Suprapubic skin (tissue), 4 donors: ENCODE results near the gene PPAN. TPM values are rescaled to one million over a fixed set of nuclear protein-coding genes. Genes with fewer than 3 reads are reported as not detected.

Source experiments
- DNase-seq, 2 donors: peaks; one replicate each; pipeline ENCODE4 v3.0.0-alpha.2; 2019; ENCODE audit warnings: low spot score in 2 of 2
- H3K27ac ChIP-seq: fragments of 200-600 bp; sonication (generic); one replicate; pipeline ENCODE4 v1.5.1; 2019
- H3K27me3 ChIP-seq: fragments of 200-600 bp; sonication (generic); one replicate; pipeline ENCODE4 v1.5.1; 2019
- H3K36me3 ChIP-seq: fragments of 200-600 bp; sonication (generic); one replicate; pipeline ENCODE4 v1.5.1; 2019
- H3K4me1 ChIP-seq: fragments of 200-600 bp; sonication (generic); one replicate; pipeline ENCODE4 v1.5.1; 2019
- H3K4me3 ChIP-seq: fragments of 200-600 bp; sonication (generic); one replicate; pipeline ENCODE4 v1.5.1; 2019; ENCODE audit warnings: mild to moderate bottlenecking
- H3K9me3 ChIP-seq: fragments of 200-600 bp; sonication (generic); one replicate; pipeline ENCODE4 v1.5.1; 2019
- EP300 ChIP-seq: sonication (generic); formaldehyde crosslinking; IDR thresholded peaks from one replicate; pipeline ENCODE4 v1.6.1; 2017; ENCODE audit warnings: antibody characterized with exemption
- POLR2A ChIP-seq, 2 donors: fragments of 450-650 bp; IDR thresholded peaks; one replicate each; pipeline ENCODE4 v1.6.1; 2017; ENCODE audit warnings: antibody characterized with exemption in 2 of 2, mild to moderate bottlenecking in 2 of 2, moderate library complexity in 2 of 2
- POLR2AphosphoS5 ChIP-seq, 3 donors: sonication (generic); formaldehyde crosslinking; IDR thresholded peaks; one replicate each; pipeline ENCODE4 v1.6.1; 2017; ENCODE audit warnings: antibody characterized with exemption in 3 of 3
- WGBS: methylation state at CpG from one replicate; pipeline ENCODE4 v1.1.5; 2018; 5-methylcytosine and 5-hydroxymethylcytosine counted together
- total RNA-seq, 4 donors: library from RNA; depleted of rRNA; stranded (reverse); fragments of >200 nt; gene quantifications; one replicate each; pipeline ENCODE4 v1.1.0, GENCODE V29; 2016
- TF ChIP-seq, protein P1 (sequence below), 2 donors: fragments of 200-600 bp in 1 of 2; fragments of 450-650 bp in 1 of 2; sonication (generic) in 1 of 2; IDR thresholded peaks; one replicate each; pipeline ENCODE4 v1.5.1; 2016 to 2019; ENCODE audit warnings: antibody characterized with exemption in 2 of 2, mild to moderate bottlenecking in 1 of 2, moderate library complexity in 1 of 2

Gene PPAN
- total RNA-seq, 4 donors from 2014 or later, result 41.9 to 55.1 (median 46.8) TPM

DNA sequence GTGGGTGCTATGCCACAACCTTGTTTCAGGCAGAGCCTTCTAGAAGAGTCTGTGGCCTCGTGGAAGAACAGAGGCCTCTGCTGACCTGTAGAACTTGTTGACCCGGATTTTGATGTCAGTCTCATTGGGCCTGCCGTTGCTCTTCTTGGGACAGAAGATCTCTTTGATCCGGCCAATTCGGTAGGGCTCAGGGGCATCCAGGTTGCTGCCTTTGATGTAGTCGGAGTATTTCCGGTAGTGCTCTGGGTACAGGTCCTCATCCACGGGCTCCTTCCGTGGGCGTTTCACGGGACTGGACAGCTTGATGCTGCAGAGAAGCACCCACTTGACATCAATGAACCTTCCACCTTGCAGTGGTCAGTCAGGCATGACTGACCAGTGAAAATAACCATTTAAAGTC is 37.5 kb downstream of the PPAN start:
- peaks cover 96% of the 10 kb centered on the region for H3K36me3 ChIP-seq
- H3K4me3 ChIP-seq, result no peak overlapping the region
- no peaks in the 10 kb centered on the region for H3K27me3 ChIP-seq
- WGBS, result 76% methylated on average over 5 of the region's 11 CpGs
- no peak for DNase-seq
- TF ChIP-seq POLR2A (IDR thresholded peaks at IDR 0.05) (no peak), POLR2AphosphoS5 (IDR thresholded peaks at IDR 0.05) (no peak), EP300 (no peak)
- TF ChIP-seq, protein P1, sequence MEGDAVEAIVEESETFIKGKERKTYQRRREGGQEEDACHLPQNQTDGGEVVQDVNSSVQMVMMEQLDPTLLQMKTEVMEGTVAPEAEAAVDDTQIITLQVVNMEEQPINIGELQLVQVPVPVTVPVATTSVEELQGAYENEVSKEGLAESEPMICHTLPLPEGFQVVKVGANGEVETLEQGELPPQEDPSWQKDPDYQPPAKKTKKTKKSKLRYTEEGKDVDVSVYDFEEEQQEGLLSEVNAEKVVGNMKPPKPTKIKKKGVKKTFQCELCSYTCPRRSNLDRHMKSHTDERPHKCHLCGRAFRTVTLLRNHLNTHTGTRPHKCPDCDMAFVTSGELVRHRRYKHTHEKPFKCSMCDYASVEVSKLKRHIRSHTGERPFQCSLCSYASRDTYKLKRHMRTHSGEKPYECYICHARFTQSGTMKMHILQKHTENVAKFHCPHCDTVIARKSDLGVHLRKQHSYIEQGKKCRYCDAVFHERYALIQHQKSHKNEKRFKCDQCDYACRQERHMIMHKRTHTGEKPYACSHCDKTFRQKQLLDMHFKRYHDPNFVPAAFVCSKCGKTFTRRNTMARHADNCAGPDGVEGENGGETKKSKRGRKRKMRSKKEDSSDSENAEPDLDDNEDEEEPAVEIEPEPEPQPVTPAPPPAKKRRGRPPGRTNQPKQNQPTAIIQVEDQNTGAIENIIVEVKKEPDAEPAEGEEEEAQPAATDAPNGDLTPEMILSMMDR (IDR thresholded peaks at IDR 0.05), result no peak
- no peaks in the 10 kb centered on the region for H3K9me3 ChIP-seq
- no peaks in the 10 kb centered on the region for H3K4me1 ChIP-seq
- no peak overlapping the region for H3K27ac ChIP-seq

DNA sequence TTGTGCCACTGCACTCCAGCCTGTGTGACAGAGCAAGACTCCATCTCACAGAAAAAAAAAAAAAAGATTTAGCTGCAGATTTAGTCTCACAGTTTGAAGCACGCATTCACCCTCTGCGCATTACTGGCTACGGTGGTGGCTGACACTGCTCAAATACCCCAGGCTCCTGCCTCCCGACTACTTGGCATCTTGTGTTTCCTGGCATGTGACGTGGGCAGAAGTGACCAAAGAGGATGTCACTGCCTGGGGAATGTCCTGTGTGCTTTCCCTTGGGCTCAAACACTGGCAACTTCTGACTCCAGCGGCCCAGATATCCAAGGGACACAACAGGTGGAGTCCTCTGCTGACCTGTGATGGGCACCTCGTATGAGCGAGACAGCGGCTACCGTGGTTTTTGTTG is 38.2 kb downstream of the PPAN start:
- no peaks in the 10 kb centered on the region for H3K27me3 ChIP-seq
- no peak overlapping the region for H3K27ac ChIP-seq
- 92% methylated on average over 10 of the region's 10 CpGs for WGBS
- H3K9me3 ChIP-seq, result no peaks in the 10 kb centered on the region
- TF ChIP-seq, protein P1 (IDR thresholded peaks at IDR 0.05), result no peak
- TF ChIP-seq POLR2A (IDR thresholded peaks at IDR 0.05), result no peak
- no peak for TF ChIP-seq POLR2AphosphoS5 (IDR thresholded peaks at IDR 0.05)
- TF ChIP-seq EP300, result no peak
- H3K4me3 ChIP-seq, result no peak overlapping the region
- no peak for DNase-seq
- H3K4me1 ChIP-seq, result no peaks in the 10 kb centered on the region
- H3K36me3 ChIP-seq, result peaks cover 96% of the 10 kb centered on the region

DNA sequence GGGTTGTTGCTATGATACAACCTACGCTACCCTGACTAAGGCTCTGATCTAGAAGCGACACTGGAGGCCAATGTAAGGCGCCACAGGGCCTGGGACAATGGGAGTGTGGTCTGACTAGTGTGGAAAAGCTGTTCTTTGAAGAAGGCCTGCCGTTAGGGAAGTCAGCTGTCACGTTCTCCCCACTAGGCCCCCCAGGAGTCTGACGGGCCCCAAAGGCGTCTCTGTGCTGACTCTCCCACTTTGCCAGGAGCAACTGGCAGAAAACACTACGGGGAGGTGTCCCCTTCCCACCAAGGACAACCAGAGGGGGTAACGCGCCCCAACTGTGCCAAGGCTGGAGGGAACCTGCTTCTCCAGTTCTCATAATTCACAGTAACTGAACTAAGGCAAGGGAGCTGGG is 38.9 kb downstream of the PPAN start:
- Histone ChIP-seq H3K27ac (no peak overlapping the region), H3K9me3 (no peaks in the 10 kb centered on the region), H3K27me3 (no peaks in the 10 kb centered on the region), H3K4me3 (no peak overlapping the region), H3K36me3 (peaks cover 96% of the 10 kb centered on the region), H3K4me1 (no peaks in the 10 kb centered on the region)
- TF ChIP-seq POLR2A (IDR thresholded peaks at IDR 0.05) (no peak), POLR2AphosphoS5 (IDR thresholded peaks at IDR 0.05) (no peak), EP300 (no peak)
- TF ChIP-seq, protein P1 (IDR thresholded peaks at IDR 0.05), result no peak
- WGBS, result 71% methylated on average over 8 of the region's 10 CpGs
- no peak for DNase-seq

DNA sequence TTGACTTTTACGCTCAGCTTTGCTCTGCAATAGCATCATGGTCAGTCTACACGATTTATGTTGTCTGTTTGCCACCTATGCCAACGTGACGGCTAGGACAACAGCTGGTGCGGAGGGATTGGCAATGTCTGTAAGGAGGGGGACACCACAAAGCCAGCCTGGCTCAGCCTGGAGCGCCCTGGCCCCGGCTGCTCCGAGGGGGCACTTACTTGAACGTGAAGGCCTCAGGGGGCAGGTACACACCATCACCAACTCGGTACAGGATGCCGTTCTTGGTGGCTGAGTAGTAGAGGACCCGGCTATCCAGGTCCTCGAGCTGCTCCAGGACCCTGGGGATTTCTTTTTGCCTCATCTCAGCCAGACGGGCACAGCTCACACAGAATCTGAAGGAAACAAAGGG is 40.0 kb downstream of the PPAN start:
- no peak overlapping the region for H3K4me3 ChIP-seq
- peaks cover 96% of the 10 kb centered on the region for H3K36me3 ChIP-seq
- no peaks in the 10 kb centered on the region for H3K27me3 ChIP-seq
- DNase-seq, result no peak
- H3K27ac ChIP-seq, result no peak overlapping the region
- H3K4me1 ChIP-seq, result no peaks in the 10 kb centered on the region
- 97% methylated on average over 14 of the region's 14 CpGs for WGBS
- TF ChIP-seq EP300, result no peak
- TF ChIP-seq, protein P1 (IDR thresholded peaks at IDR 0.05), result no peak
- no peak for TF ChIP-seq POLR2AphosphoS5 (IDR thresholded peaks at IDR 0.05)
- TF ChIP-seq POLR2A (IDR thresholded peaks at IDR 0.05), result no peak
- no peaks in the 10 kb centered on the region for H3K9me3 ChIP-seq

DNA sequence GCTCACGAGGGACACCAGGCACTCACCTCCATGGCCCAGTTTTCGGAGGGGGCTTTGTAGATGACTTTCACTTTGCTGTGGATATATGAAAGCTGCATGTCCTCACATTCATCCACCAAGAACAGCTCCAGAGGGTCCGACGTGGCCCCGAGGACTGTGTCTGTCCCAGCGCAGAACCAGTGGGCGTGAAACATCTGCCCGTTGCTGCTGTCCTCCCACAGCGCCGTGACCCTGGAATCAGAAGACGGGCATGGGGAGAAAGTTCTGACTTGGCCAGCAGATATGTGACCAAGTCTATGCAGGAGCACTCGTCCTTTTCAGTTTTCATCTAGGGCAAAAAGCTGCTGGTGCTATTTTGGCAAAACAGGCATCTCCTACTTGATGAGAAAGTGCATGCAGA is 43.3 kb downstream of the PPAN start:
- 91% methylated on average over 12 of the region's 12 CpGs for WGBS
- TF ChIP-seq POLR2AphosphoS5 (IDR thresholded peaks at IDR 0.05) (no peak), EP300 (no peak), POLR2A (IDR thresholded peaks at IDR 0.05) (no peak)
- TF ChIP-seq, protein P1 (IDR thresholded peaks at IDR 0.05), result no peak
- Histone ChIP-seq H3K9me3 (no peaks in the 10 kb centered on the region), H3K4me1 (no peaks in the 10 kb centered on the region), H3K27me3 (no peaks in the 10 kb centered on the region), H3K36me3 (peaks cover 93% of the 10 kb centered on the region), H3K4me3 (no peak overlapping the region), H3K27ac (no peak overlapping the region)
- no peak for DNase-seq
